Lung microvascular endothelial cell (primary cell): ENCODE data around the gene CNTNAP5. TPM values are rescaled to one million over a fixed set of nuclear protein-coding genes. Genes with fewer than 3 reads are reported as not detected.
A peak's percentile ranks its signal among the peaks of the same experiment; 100 is the strongest.

ENCODE experiments used
- DNase-seq, 2 donors: peaks; one replicate each; pipeline versions ENCODE4 v3.0.0 to v3.0.0-alpha.2; 2010; ENCODE audit warnings: low read depth in 2 of 2
- total RNA-seq: library from RNA; depleted of rRNA; stranded (reverse); fragments of >200 nt; gene quantifications from 2 replicates; pipeline ENCODE4 v1.2.1, GENCODE V29; 2014

The CNTNAP5 gene
- total RNA-seq, 1 donor from 2014 or later, result not detected

DNA sequence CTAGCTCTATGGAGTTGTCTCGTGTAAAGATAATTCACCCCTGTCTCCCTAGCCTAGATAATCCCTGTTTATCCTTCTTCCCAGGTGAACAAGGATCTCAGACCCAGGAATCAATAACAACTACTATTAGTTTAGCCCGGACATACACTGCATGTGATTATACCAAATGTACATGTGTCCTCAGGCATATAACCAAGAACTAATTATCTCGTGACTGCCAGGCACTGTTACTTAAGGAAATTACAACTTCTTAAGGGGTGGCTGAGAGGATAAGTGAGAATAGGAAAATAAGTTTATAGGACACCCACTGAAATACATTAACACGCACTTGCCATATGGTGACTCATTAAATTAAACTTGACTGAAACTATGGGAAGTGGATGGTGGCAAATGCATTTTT, 126.6 kb downstream of the CNTNAP5 start:
- no peak for DNase-seq

DNA sequence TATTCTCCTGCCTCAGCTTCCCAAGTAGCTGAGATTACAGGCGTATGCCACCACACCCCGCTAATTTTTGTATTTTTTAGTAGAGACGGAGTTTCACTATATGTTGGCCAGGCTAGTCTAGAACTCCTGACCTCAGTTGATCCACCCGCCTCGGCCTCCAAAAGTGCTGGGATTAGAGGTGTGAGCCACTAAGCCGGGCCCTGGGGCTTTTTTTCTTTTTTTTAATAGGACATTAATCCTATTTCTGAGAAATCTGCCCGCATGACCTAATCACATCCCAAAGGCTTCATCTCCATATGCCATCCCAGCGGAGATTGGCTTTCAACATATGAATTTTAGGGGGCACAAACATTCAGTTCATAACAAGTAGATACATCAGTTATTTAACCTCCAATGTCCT, 128.6 kb downstream of the CNTNAP5 start:
- no peak for DNase-seq

DNA sequence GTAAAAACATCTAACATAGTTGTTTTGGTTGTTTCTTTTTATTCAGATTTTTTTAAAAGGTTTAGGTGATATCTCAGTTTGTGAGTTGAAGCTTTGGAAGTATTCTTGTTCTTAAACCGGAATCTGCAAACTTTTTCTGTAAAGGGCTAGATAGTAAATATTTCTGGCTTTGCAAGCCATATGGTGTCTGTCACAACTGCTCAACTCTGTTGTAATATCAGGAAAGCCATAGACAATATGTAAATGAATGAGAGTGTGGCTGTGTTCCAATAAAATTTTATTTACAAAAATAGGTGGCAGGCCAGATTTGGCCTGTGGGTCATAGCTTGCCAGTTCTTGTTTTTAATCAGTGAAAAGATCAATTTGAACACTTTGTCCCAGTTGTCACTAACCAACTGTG, 134.1 kb downstream of the CNTNAP5 start:
- no peak for DNase-seq

DNA sequence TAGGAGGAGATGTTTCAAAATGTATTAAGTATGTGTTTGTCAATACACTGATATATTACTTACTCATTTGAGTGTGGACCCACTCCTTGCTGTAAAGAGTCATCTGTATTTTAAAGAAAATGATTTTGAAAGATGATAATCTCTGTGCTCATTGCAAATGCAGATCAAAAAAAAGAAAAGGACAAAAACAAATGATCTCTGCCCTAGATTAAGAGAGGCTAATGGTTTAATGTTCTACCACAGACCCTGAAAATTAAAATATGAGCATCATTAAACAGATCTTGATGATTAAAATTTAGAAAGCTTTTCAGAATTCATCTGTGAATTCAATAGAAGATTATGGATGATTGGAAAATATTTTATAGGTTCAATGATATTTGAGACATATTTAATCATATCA, 136.5 kb downstream of the CNTNAP5 start:
- no peak for DNase-seq

DNA sequence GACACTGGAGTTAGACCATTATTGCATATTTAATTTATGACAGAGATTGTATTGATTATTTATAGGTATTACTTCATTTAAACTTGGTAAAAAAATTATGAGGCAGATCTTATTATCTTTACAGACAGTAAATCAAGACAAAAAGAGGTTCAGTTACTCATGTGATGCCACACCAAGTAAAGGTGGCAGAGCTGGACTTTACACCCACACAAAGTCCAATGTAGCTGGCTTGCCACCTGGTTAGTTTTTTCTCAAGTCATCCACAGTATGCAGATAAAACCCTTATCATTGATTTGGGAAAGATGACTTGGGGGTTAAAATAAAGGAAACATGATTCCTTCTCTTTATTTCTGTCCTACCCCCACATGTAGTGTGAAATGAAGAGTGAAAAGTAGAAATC, 137.2 kb downstream of the CNTNAP5 start:
- DNase-seq, result no peak

DNA sequence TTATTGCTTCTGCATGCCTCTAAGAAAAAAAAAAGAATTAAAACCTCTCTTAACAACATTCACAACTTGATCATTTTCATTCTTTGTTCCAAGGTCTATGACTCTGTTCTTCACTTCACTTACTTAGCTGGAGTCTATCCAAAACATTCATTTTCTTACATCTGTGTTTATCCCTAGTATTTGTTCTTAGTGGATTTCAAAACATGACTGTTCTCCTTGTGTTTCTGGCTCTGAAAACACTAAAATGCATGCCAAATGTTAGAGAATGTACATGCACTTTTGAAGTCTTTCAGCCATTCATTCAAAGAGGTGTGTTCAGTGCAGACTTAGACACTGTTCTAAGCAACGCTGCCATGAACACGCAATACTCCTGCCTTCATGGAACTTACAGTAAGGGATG, 138.8 kb downstream of the CNTNAP5 start:
- DNase-seq, result no peak

DNA sequence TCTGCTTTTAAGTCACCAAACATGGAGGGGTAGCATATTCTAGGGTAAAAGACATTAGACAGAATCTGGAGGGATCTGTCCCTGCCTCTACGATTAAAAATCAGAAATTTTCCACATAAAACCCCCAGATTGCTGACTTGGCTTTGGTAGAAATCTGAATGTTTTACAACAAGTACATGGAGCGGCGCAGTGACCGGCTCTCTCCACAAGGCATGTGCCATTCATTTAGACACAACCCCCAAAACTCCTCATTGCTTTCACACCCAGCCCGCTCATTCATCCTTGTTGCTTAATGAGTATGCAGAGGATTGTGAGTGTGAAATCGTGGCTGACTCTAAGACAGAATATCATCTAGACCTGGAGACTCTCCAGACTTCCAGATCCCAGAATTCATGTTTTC, 140.6 kb downstream of the CNTNAP5 start:
- DNase-seq, result no peak

DNA sequence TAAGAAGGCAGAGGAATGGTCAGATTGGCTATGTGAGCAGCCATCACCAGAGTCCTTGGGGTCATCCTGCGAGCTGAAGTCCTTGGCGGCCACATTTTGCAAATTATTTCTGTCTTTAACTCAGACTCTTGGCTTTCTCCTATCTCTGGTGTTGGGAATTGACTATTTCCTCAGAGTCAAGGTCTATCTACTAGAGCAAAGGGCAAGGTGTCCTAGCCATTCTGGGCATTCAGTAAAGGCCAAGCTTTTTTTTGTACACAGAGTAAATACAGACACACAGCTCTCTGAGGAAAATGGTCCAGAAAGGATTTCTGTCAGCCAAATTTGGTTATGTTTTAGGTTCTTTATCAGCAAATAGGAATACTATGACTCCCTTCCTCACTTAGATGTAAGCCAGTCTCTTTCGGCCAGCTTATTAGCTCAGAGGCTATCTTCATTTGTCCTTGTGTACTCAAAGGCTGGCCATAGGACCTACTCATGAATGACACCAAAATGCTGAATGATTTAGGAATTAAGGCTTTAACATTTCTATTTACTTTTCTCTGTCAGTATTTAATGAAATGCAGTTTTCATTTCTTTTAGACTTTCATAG, 146.5 kb downstream of the CNTNAP5 start:
- no peak for DNase-seq

DNA sequence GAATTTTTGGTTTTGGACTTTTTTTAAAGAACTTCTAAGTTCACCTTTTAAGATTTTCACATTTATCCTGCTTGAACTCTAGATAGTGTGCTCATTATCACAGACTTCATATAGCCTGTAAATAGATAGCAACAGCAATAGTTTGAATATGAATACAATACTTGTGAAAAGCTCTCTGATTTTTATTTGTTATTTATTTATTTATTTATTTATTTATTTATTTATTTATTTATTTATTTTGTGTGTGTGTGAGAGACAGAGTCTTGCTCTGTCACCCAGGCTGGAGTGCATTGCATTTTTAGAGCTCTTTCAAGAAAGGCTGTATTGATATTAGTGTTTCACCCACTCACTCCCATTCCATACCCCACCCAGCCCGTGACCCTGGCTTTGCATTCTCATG, 153.6 kb downstream of the CNTNAP5 start:
- no peak for DNase-seq

DNA sequence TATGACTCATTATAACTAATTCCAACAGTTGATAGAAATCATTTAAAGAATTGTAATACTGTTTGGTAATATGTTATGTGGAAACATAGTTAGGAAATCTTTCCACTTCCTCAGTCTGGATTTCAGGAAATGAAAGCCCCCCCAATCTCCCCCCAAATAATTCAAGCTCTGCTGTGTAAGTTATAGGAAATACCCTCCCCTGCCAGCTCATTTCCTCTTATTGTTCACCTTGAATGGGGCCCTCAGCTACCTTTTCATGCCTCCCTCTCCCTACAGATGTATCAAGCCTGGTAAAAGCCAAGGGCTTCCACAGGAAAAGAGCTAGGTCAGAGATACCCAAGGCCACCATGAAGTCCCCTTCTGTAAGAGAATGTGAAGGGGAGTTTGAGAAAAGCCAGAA, 155.5 kb downstream of the CNTNAP5 start:
- DNase-seq, result peak in 1 of 2 donors; percentile 78

DNA sequence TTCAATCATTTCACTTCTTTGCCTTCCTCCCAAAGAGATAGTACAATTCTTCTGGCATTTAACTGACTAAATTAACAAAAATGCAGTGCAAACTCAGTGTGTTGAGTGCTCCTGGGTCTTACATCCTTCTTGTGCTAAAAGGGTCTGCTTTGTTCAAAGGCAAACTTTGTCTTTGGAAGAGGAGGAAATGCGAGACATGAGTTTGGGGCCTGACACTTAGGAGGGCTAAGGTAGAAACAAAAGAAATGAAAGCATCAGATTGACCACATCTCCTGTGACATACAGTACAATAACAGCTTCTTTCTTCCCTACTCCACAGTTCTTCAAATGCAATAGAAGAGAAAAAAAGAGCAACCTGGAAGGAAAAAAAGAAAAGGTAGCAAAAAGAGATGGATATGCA, 161.7 kb downstream of the CNTNAP5 start:
- no peak for DNase-seq

DNA sequence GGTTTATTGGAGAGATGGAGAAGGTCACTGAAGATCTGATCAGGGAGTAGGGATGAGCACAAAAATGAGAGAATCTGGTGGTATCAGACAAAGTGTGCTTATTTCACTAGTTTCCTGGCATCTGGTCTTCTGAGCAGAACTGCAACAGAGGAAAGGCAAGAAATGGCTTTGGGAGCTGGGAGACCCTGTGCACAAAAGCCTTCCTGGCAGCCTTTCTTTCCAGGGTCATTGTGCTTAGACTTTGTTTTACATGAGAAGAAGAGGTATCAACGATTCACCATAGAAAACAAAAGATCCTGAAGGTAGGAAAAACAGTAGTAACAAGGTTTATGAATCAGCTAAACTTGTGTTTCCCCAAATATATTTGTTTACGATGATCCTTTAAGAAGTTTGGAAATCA, 162.9 kb downstream of the CNTNAP5 start:
- no peak for DNase-seq

DNA sequence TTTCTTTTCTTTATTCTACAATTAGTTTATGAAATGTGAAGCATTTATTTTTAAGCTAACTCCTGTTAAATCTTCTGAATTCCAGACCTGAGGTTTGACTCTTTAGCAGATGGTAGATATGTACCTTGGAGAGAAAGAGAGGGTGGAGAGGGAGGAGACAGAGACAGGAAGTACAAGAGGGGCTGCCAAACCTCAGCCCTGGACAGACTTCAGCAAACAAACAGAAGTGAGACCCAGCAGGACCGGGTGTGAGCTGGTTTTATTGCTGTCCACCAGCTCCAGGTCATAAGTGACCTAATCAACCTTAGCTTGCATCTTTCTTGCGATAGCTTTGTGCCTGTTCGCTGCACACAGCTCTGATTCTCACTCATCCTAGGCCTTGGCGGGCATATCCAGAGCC, 168.6 kb downstream of the CNTNAP5 start:
- no peak for DNase-seq

DNA sequence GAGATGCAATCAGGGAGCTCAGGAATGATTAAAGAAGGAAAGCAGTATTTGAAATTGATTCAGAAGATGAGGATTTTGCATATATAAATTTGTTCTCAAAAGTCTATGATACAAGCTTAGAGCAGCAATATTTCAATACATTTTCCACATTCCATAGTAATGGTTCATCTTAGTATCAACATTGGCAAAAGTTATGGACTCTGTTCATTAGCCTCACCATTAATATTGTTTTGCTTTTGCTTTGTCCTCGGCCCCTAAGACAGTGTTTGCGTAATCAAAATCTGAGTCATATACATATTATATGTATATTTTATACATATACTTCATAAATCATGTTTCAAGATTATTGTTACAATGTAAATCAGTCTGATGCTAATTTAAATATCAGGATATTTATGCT, 176.6 kb downstream of the CNTNAP5 start:
- no peak for DNase-seq

DNA sequence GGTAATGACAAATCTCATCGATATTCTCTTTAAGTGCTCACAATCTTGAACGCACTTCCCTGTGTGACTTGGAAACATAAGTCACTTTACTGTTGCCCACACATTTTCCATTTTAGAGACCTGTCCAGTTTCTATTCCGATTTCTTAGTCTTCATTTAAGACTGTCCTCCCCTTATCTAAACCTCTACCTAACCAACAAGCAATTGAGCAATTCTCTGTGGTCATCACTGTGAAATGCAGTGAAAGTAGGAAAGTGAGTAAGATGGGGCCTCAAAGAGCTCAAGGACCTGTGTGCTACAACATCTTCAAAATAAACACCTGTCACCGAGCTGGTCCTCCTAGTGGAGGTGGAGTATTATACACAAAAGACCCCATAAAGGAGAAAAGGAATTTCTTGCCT, 184.4 kb downstream of the CNTNAP5 start:
- no peak for DNase-seq

DNA sequence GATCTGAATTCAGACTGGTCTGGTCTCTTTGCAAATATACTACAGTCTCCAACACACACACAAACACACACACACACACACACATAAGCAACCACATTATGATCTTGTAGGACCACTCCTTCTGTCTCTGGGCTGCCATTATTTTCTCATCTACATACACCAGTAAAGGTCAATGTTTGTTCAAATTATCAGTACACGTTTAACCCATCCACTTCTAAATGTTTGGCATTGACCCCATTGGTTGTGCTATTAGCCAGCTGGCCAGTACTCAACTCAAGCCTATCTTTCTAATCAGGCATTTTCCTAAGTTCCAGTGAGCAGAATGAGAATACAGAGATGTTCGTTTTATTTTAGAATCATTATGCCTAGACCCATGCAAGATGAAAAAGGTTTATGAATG, 186.4 kb downstream of the CNTNAP5 start:
- no peak for DNase-seq

DNA sequence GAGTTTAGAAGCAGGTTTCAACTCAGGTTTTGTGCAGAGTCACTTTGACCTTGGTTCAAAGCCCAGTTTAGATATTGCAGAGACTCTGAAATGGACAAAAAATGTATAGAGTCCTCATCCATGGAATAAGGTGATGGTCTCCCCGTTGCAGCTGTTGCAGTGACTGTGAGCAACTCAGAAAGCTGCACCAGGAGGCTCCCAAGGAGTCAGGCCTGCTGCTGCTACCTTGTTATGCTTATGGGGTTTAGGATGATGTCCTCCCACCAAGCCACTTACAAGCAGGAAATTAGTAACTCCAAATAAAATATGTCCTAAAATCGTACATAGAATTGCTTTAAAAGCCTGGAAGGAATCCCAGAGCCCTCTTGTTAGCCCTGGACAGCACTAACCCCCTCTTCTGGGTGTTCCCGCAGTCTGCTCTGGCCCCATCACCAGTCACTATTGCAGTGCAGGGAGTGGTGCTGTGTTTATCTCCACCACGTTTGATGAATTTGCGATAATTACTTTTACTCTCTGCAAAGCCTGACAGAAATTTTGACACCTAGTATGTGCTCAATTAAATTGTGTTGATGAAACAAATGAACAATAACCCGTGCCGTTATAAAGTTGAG, 189.0 kb downstream of the CNTNAP5 start:
- DNase-seq, result no peak

DNA sequence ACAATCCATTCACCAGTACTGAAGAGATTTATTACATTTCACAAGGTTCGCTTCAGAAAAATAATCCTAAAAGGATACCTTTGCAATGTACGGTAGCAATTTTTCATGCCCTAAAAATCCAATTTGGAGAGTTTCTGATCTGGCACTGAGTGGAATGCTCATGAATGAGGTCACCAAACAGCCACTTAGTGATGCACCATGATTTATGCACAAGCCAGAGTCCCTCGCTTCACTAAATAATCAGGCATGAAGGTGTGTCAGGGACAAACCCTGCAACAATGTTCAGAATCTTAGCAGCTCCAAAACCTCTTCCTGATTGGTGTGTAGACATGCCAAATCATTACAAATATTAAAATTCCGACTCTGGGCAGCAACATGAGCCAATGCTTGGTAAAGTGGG, 221.1 kb downstream of the CNTNAP5 start:
- DNase-seq, result no peak

DNA sequence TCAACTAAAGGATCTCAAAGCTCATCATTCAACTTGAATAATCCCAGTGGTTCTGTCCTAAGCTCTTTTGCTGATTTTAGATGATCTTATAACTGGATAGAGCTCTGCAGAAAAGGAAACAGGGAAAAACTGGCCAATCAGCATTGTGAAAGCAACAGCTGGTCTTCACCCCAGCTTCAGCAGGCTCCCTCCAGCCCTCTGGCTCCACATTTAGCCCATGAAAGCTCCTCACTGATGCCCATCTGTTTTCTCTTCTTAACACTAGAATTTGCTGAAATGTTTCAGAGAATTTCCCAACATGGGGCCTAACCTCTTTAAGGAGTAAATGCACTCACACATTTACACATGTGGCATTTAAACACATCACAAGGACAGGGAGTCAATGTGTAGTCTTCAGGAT, 223.3 kb downstream of the CNTNAP5 start:
- DNase-seq, result no peak

DNA sequence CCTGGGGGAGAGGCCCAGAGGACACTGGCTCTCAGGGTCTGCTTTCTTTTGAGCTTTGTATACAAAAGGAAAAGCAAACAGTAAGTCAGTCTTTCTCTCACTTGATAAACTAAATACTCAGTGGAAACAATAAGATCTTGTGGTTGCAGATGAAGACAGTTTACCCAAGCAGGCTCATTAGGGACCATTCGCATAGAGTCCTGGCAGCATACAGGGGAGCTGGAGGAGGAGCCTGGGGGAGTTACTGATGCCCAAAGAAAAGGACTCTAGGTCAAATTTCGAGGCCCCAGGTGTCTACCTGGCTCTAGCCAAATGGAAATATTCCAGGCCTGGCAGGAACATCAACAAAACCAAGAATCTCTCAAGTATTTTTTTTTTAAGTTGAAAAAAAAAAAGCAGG, 225.3 kb downstream of the CNTNAP5 start:
- no peak for DNase-seq

DNA sequence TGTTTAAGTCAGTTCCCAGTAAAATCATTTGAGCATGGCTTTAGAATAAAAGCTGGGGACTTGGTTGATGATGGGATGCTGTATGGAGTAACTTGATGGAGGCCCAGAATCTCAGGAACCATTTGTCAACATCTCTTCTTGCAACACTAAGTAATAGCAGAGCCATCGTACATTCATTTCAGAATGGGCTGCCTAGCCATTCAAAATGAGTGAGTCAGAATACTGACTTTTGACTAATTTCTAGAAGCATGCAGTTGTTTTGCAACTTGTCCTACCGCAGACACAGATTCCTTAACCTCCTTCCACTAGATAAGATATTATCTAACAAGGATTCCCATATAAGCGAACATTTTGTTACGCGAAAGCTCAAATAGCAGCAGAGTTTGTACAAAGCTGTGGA, 229.5 kb downstream of the CNTNAP5 start:
- no peak for DNase-seq

DNA sequence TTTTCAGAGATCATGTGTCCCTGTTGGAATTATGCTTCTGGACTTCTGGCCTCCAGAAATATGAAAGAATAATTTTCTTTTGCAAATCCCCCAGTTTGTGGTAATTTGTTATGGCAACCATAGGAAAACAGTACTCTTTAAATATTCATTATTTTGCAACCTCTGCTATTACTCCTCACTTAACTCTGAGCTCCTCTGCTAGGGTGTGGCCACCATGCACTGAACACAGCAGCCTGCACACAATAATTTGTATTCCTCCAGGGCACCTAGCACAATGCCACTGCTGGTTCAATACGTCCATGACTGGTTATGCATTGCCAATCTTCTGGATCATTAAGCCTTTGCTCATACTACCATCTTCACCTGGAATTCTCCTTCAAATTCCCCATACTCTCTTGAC, 232.0 kb downstream of the CNTNAP5 start:
- no peak for DNase-seq

DNA sequence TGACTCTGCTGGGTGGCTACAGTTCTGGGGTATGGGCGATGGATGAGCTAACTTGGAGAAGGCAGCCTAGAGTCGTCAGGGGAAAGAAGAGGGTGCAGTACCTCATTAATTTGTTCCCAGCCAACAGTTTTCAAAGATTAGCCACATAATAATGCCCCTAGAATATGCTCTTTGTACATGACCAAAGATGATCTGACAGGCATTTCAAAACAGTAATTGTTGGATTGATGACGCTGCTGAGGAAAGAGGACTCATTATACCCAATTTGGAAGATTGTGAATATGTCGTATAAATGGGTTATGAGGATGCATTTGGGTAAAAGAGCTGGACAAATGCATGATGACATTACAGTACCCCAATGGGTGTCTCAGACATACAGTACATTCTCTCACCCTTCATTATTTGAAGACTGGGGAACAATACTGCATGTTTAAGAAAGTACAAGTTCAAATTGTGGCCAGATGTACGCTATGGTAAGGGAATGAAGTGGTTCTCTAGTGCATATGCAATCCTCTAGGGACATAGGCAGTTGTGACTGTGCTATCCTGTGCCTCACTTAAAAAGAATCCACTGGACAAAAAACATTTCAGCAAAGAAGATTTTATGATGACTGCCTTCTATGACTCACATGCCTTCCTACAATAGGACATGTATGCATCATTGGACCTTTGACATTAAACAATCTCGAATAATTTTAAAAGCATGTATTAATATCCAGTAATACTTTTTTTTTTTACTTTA, 233.2 kb downstream of the CNTNAP5 start:
- no peak for DNase-seq
